HEK293 (cell line): ENCODE results near the gene ENGASE.

Experiments used
- GLI4 ChIP-seq: fragments of 450-650 bp; formaldehyde crosslinking; IDR thresholded peaks from 2 replicates; pipeline ENCODE4 v1.5.1; 2016; ENCODE audit warnings: missing biosample characterization, missing genetic modification characterization
- ZNF549 ChIP-seq: fragments of 450-650 bp; IDR thresholded peaks from 2 replicates; pipeline ENCODE4 v1.5.1; 2018; ENCODE audit warnings: missing biosample characterization, missing genetic modification characterization, mild to moderate bottlenecking, inconsistent platforms, moderate library complexity
- ZNF777 ChIP-seq: fragments of 450-650 bp; formaldehyde crosslinking; IDR thresholded peaks from 2 replicates; pipeline ENCODE4 v1.5.1; 2017; ENCODE audit warnings: missing biosample characterization, missing genetic modification characterization, borderline replicate concordance
- TF ChIP-seq, protein P1 (sequence below): fragments of 450-650 bp; formaldehyde crosslinking; IDR thresholded peaks from 2 replicates; pipeline ENCODE4 v1.5.1; 2016; ENCODE audit warnings: missing biosample characterization, missing genetic modification characterization

DNA sequence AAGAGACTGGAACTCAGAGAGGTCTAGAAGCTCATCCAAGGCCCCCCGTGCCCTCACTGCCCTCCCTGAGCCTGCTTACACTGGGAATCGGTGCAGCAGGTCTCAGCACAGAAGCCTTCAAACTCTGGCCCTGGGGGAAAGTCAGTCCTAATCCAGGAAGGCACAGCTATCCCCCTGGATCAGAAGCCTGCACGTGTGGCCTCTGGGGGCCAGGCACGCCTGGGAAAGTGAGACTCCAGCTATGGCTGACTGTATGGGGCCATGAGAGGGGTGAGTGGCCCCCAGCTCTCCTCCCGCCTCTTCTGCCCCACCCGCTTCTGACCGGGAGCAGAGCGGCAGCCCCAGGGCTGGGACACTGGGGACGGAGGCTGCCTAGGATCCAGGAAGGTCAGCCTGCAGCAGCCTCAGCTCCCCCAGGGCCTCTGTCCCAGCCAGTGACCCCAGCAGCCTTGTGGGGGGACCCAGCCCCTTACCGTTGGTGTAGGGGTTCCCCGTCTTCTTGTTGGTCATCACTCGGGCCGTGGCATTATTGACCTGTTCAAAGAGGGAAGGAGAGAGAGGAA is 26.6 kb downstream of the ENGASE start:
- TF ChIP-seq GLI4 (tag by site-specific recombination) (no peak), ZNF549 (tag by site-specific recombination) (no peak), ZNF777 (no peak)
- TF ChIP-seq, protein P1, sequence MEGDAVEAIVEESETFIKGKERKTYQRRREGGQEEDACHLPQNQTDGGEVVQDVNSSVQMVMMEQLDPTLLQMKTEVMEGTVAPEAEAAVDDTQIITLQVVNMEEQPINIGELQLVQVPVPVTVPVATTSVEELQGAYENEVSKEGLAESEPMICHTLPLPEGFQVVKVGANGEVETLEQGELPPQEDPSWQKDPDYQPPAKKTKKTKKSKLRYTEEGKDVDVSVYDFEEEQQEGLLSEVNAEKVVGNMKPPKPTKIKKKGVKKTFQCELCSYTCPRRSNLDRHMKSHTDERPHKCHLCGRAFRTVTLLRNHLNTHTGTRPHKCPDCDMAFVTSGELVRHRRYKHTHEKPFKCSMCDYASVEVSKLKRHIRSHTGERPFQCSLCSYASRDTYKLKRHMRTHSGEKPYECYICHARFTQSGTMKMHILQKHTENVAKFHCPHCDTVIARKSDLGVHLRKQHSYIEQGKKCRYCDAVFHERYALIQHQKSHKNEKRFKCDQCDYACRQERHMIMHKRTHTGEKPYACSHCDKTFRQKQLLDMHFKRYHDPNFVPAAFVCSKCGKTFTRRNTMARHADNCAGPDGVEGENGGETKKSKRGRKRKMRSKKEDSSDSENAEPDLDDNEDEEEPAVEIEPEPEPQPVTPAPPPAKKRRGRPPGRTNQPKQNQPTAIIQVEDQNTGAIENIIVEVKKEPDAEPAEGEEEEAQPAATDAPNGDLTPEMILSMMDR (tag by site-specific recombination), result no peak
